K562 (cell line): ENCODE measurements around the gene ISG20L2. TPM values are rescaled to one million over a fixed set of nuclear protein-coding genes. Genes with fewer than 3 reads are reported as not detected.
A peak's percentile ranks its signal among the peaks of the same experiment; 100 is the strongest.

Experiments used
- CC2D1A ChIP-seq: fragments of 450-650 bp; IDR thresholded peaks from 2 replicates; pipeline ENCODE4 v1.6.1; 2017; ENCODE audit warnings: mild to moderate bottlenecking
- CTCF ChIP-seq, 3 experiments: IDR thresholded peaks in 2 of 3; conservative IDR thresholded peaks in 1 of 3; 2 replicates each; pipeline ENCODE4 v1.5.1; 2011 to 2012; ENCODE audit warnings: low read length in 3 of 3, mild to moderate bottlenecking in 3 of 3, control low read depth in 2 of 3, improper control_type of control experiment in 1 of 3, inconsistent platforms in 1 of 3, low read depth in 1 of 3, mixed read lengths in 1 of 3, moderate library complexity in 1 of 3; ENCODE audit not compliant: insufficient read depth in 2 of 3
- FOXJ3 ChIP-seq: sonication (generic); formaldehyde crosslinking; IDR thresholded peaks from 2 replicates; pipeline ENCODE4 v1.4.0; 2020; ENCODE audit warnings: mild to moderate bottlenecking, missing genetic modification reagents
- FOXP1 ChIP-seq: sonication (generic); formaldehyde crosslinking; IDR thresholded peaks from 2 replicates; pipeline ENCODE4 v1.8.0; 2022; ENCODE audit warnings: mild to moderate bottlenecking, missing genetic modification reagents
- GMEB1 ChIP-seq: fragments of 250-450 bp; sonication (Bioruptor Pico); IDR thresholded peaks from 2 replicates; pipeline ENCODE4 v1.4.0; 2020; ENCODE audit warnings: mild to moderate bottlenecking
- KDM4B ChIP-seq, 2 experiments: fragments of 450-650 bp in 1 of 2; sonication (generic) in 1 of 2; IDR thresholded peaks; 2 replicates each; pipeline ENCODE4 v1.6.1; 2016 to 2017; ENCODE audit warnings: borderline replicate concordance in 2 of 2, antibody characterized with exemption in 1 of 2, low read depth in 1 of 2, mild to moderate bottlenecking in 1 of 2
- MYBL2 ChIP-seq, 2 experiments: fragments of 450-650 bp in 1 of 2; sonication (generic) in 1 of 2; formaldehyde crosslinking in 1 of 2; IDR thresholded peaks; 2 replicates each; pipeline versions ENCODE4 v1.6.1 to v1.8.1; 2017 to 2022; ENCODE audit warnings: borderline replicate concordance in 1 of 2, inconsistent platforms in 1 of 2, low read depth in 1 of 2, mild to moderate bottlenecking in 1 of 2, missing genetic modification reagents in 1 of 2, moderate library complexity in 1 of 2
- NCOA6 ChIP-seq: fragments of 450-650 bp; IDR thresholded peaks from 2 replicates; pipeline ENCODE4 v1.6.1; 2017; ENCODE audit warnings: mild to moderate bottlenecking
- PURB ChIP-seq: sonication (generic); formaldehyde crosslinking; IDR thresholded peaks from 2 replicates; pipeline ENCODE4 v1.9.0; 2021; ENCODE audit warnings: low read depth, mild to moderate bottlenecking, missing genetic modification reagents
- SMAD4 ChIP-seq: fragments of 250-450 bp; sonication (Bioruptor Pico); conservative IDR thresholded peaks from 2 replicates; pipeline ENCODE4 v1.8.0; 2021; ENCODE audit warnings: inconsistent platforms, mild to moderate bottlenecking, moderate library complexity
- SNIP1 ChIP-seq: fragments of 450-650 bp; IDR thresholded peaks from 2 replicates; pipeline ENCODE4 v1.7.1; 2017; ENCODE audit warnings: low read depth, mild to moderate bottlenecking
- ZBTB5 ChIP-seq: fragments of 450-650 bp; IDR thresholded peaks from 2 replicates; pipeline ENCODE4 v1.6.1; 2017; ENCODE audit warnings: antibody characterized with exemption
- ZFX ChIP-seq: sonication (generic); formaldehyde crosslinking; IDR thresholded peaks from 2 replicates; pipeline ENCODE4 v1.8.0; 2022; ENCODE audit warnings: mild to moderate bottlenecking, missing genetic modification reagents, moderate library complexity
- ZNF143 ChIP-seq: sonication (generic); formaldehyde crosslinking; IDR thresholded peaks from 2 replicates; pipeline ENCODE4 v1.9.0; 2022; ENCODE audit warnings: mild to moderate bottlenecking, missing genetic modification reagents
- ZNF384 ChIP-seq: IDR thresholded peaks from 2 replicates; pipeline ENCODE4 v1.6.1; 2012; ENCODE audit warnings: low read depth, low read length, improper control_type of control experiment
- ZNF408 ChIP-seq: fragments of 250-450 bp; sonication (Bioruptor Pico); IDR thresholded peaks from 2 replicates; pipeline ENCODE4 v1.4.0; 2020; ENCODE audit warnings: low read depth, mild to moderate bottlenecking, moderate library complexity
- polyA plus RNA-seq, 8 experiments: library from polyadenylated mRNA; depleted of rRNA in 4 of 8; stranded (reverse) in 5 of 8; unstranded in 3 of 8; fragments of >200 nt; fragmentation: Nextera tagmentation in 2 of 8; fragmentation: Illumina TruSeq in 1 of 8; extraction: Ambion mirVana in 2 of 8; extraction: Trizol in 1 of 8; gene quantifications; 2 replicates each; pipeline versions ENCODE4 v1.2.1 to v1.2.3, GENCODE V29; 2011 to 2014; ENCODE audit warnings: inconsistent platforms in 1 of 8, missing spikeins in 1 of 8
- total RNA-seq, 7 experiments: library from RNA; depleted of rRNA in 6 of 7; stranded (reverse); fragments of >200 nt in 6 of 7; fragmentation: Illumina TruSeq in 2 of 7; extraction: Trizol in 2 of 7; gene quantifications; 2 replicates each; pipeline versions ENCODE4 v1.2.1 to v1.2.3, GENCODE V29; 2011 to 2021; ENCODE audit warnings: low replicate concordance in 1 of 7

The ISG20L2 gene
- total and polyA plus RNA-seq, 9 of the 15 experiments (the other 6 are each of a cell fraction or from before 2014, with no cell fraction given): 21.3 to 130 (median 50.3) TPM

GRCh38 chr1:156693848-156694689, 34.5 kb downstream of the ISG20L2 start (continued):
- TF ChIP-seq KDM4B (IDR thresholded peaks at IDR 0.05; ENCODE audit: borderline replicate concordance in 2 of 2, low read depth in 1 of 2): no peak
- TF ChIP-seq CC2D1A: no peak
- no peak for TF ChIP-seq FOXJ3 (CRISPR knock-in tag)
- no peak for TF ChIP-seq GMEB1 (CRISPR knock-in tag)
- no peak for TF ChIP-seq PURB (CRISPR knock-in tag)
- TF ChIP-seq ZNF408 (CRISPR knock-in tag): no peak
- peak in 1 of 3 experiments; percentile 17; a peak in 2 of 6 replicates for TF ChIP-seq CTCF (IDR thresholded peaks at IDR 0.05 in 2 of 3, conservative IDR thresholded peaks at IDR 0.05 in 1 of 3; ENCODE audit: insufficient read depth in 2 of 3, low read depth in 1 of 3, low read length in 3 of 3)
- no peak for TF ChIP-seq SNIP1
- no peak for TF ChIP-seq ZBTB5
- TF ChIP-seq FOXP1 (CRISPR knock-in tag): no peak
- peak; percentile 45 for TF ChIP-seq ZFX (CRISPR knock-in tag)
- TF ChIP-seq ZNF384: no peak
- TF ChIP-seq ZNF143 (CRISPR knock-in tag): no peak
- TF ChIP-seq NCOA6: no peak
- TF ChIP-seq MYBL2 (IDR thresholded peaks at IDR 0.05; ENCODE audit: low read depth): no peak
- TF ChIP-seq MYBL2 (CRISPR knock-in tag; IDR thresholded peaks at IDR 0.05; ENCODE audit: borderline replicate concordance): no peak
- peak; percentile 75 for TF ChIP-seq SMAD4 (CRISPR knock-in tag)
